NCI-H524 (cell line): ENCODE data around the gene FOXN1.

Source experiments
- DNase-seq, 2 experiments: peaks; one replicate each; lab custom pipeline; 2025; lab: John Stamatoyannopoulos, UW

The FOXN1 gene

DNA sequence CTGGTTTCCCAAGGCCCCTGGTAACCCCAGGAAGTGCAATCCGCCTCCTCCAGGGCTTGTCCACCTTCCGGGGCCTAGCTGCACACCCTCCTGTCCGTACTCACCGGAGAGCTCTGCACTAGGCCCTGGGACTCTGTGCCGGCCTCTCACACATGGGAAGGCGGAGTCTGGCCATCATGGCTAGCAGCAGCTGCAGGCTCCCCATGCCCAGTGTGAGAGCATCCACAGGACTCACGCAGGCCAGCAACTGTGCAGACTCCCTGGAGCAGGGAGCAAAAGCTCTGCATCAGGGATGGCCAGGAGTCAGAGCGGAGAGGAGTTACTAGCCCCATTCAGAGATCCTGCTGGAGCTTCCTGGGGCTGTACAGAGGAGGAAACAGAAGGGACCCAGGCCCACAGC is 20.2 kb downstream of the FOXN1 start:
- DNase-seq: peak; percentile 47 to 60

GRCh38 chr17:28527181-28527681 is 21.1 kb downstream of the FOXN1 start:
- DNase-seq: no peak

DNA sequence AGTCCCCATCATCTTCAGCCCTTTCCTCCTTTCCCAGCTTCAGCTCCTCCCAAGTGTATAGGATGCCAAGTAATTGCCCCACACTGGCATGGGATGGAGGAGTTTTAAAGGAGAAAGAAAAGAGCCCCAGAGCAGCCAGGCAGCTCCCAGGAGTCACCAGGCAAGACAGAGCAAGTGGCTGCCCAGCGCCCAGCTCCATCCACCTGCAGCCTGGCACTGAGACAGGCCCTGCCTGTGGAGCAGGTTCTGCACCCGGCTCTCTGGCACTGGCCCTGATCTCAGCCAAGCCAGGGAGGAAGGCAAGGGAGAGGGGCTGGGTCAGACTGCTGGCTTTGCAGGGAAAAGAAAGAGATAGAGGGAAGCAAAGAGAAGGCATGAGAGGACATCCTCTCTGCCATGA is 21.7 kb downstream of the FOXN1 start:
- DNase-seq: no peak

DNA sequence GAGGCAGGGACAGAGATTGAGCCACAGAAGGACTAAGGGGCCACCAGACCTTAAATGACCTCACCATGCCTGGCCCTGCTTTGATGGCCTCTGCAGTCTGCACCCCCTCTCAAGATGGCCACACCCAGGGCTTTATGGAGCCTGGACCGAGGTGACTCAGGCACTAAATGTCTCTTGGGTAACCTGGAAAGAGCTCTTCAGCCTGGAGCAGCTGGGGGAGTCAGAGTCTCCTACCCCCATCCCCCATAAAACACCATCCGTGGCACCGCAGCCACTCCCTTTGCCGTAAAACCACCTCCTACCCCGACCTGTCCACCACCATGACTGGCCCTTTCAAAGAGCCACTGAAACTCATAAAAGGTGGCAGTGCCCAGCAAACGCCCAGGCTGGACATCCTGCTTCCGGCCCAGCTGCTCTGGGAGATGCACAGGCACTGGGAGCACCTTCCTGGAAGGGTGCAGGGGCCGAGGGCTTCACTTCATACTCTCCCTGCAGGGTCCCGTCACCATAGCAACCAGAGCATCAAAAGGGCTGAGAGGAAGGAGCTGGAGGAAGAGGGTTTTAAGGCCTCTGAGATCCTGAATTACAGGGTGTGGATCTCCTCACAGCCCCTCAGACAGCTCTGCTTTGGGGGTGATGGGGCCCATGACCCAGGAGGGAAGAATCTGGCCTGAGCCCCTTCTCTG is 22.3 kb downstream of the FOXN1 start:
- peak; percentile 39 to 46 for DNase-seq

- DNase-seq: no peak
Measured at GRCh38 chr17:28529013-28529400, 22.9 kb downstream of the FOXN1 start.

DNA sequence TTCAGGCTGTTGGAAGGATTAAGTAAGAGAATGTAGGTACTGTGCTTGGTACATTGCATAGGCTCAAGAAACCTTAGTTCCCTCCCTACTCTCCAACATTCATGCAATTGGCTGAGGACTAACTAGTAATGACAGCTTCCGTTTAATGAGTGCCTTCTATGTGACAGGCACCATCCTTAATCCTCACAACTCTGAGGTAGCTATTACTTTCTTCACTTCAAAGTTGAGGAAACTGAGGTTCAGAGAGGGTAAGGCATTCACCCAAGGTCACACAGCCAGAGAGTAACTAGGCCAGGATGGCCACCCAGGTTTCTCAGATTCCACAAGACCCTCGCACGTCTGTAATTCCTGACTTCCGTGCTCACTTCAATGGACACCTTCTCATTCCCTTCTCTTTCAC is 24.1 kb downstream of the FOXN1 start:
- no peak for DNase-seq

GRCh38 chr17:28530926-28531325 is 24.8 kb downstream of the FOXN1 start:
- no peak for DNase-seq

GRCh38 chr17:28532050-28532960 is 26.2 kb downstream of the FOXN1 start:
- DNase-seq: peak; percentile 86 to 90

DNA sequence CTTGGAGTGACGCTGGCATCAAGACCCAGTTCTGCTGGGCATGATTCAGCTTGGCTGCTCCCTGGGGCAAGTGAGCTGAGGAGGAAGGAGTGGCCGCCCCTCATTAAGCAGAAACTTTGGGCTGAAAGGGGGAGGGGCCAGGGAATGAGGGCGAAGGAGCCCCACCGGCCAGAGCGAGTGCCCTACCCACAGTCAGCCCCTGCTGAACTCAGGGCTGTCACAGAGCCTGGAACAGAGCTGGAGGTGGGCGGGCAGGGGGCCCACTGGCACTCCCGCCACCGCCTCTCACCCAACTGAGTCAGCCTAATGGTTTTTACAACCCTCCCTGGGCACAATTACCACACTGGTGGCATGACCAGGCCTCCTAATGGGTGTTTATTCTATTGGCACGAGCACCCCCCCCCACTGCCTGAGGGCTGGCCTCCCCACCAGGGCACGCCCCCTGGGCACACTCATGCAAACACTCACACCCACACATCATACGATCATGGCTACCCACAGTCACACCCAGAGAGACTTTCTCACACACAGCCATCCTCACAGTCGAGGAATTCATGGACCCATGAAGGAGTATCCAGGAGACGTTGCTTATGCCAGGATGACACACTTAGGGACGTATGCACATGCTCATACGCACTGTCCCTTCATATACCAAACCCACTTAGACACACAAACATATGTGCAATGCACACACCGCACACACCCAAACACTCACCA is 27.1 kb downstream of the FOXN1 start:
- no peak for DNase-seq

GRCh38 chr17:28534740-28535375 is 28.7 kb downstream of the FOXN1 start:
- no peak for DNase-seq

DNA sequence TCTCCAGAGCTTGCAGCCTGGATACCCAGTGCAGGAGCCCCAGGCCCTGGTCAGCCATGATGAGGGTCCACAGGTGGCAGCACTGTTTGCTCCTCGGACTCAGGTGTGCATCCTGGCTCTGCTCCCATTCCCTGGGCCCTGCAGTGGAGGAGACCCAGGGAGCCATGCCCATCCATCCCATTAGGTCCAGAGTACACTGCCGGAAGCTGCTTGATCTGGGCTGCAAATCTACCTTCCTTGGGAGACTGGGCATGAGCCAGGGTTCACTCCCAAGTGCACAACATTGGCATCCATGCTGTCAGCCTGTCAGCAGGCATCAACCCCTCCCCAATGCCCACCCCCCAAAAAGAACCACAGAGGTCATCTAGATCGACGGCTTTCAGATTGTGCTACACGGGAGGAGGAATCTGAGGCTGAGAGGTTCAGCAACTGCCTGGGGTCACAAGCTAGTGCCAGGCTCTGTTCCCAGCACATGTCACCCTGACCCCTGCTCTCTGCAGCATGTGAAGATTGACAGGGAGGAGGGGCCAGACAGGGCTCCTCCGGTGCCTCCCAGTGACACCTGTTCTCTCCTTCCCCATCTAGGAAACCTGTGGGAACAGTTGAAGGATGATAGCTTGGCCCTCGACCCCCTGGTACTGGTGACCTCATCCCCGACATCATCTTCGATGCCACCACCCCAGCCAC is 30.5 kb downstream of the FOXN1 start:
- peak in 1 of 2 experiments; percentile 26 for DNase-seq

GRCh38 chr17:28537219-28537610 is 31.1 kb downstream of the FOXN1 start:
- no peak for DNase-seq

- DNase-seq: no peak
Measured at GRCh38 chr17:28538296-28538895, 32.2 kb downstream of the FOXN1 start.

DNA sequence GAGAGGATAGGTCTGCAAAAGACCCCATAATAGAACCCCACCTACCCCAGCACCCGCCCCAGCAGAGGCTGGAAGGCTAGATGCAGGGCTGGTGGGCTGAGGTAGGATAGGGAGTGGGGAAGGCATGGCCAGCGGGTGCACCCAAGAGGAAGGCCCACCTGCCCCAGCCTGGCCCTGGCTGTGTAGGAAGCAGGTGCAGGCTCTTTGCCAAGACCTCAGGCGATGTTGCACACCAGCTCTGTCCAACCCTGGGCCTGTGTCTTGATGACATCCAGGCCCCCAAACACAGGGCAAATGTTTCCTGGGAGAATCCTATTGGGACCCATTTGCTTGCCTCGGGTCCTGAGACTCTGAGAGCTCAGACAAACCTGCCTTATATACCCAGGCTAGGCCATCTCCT is 34.1 kb downstream of the FOXN1 start:
- DNase-seq: no peak

DNA sequence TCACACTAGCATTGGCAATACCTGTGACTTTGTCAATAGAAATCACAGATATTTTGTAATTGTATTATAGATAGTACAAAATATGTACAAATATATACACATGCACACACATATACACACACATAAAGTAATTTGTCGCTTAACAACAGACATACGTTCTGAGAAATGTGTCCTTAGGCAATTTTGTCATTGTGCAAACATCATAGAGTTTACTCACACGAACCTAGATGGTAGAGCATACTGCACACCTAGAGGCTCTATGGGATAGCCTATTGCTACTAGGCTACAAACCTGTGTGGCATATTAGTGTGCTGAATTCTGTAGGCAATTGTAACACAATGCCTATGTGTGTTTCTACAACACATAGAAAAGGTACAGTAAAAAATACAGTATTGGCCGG is 35.3 kb downstream of the FOXN1 start:
- DNase-seq: no peak

DNA sequence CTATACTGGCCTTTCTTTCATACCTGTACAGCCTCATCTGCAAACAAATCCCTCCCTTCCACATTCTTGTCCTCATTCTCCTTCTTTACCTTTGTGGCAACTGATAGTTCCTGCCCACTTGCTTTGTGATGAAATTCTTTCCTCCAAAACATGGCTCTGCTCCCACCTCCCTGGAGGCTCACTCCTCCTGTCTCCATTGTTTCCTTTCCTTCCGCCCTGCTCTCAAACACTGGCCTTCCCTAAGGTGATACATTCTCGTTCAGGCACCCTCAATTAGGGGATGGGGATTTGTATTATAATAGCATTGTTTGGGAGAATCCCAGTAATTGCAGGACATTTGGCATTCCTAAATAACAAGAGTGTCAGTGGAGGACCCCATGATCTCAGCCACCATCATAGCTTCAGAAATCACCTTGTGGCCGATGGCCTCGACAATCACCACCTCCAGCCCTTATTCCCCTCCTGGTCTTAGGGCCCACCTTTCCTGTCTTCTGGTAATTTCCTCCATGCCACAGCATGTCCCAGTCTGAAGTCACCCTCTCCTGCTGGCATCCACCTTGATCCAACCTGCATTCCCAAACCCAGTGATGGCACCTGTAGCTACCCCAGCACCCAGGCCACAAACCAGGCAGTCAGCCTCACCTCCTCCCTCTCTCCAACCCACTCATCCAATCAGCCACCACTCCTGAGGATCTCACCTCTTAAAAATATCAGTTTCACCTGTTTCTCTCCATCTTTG is 38.4 kb downstream of the FOXN1 start:
- no peak for DNase-seq

DNA sequence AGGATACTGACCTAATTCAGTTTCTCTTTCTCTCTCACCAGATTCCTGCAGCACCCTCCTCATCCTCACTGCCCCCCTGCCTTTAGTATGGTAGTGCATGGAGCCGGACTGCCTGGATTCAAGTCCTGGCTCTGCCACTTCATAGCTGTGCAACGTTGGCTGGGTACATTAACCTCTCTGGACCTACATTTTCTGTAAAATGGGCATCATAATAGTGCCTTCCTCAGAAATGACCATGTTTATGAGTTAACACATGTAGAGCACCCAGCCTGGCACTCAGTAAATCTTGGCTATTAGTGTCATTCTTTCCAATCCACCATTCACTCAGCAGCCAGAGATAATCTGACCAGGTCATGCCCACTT is 39.0 kb downstream of the FOXN1 start:
- DNase-seq: no peak

DNA sequence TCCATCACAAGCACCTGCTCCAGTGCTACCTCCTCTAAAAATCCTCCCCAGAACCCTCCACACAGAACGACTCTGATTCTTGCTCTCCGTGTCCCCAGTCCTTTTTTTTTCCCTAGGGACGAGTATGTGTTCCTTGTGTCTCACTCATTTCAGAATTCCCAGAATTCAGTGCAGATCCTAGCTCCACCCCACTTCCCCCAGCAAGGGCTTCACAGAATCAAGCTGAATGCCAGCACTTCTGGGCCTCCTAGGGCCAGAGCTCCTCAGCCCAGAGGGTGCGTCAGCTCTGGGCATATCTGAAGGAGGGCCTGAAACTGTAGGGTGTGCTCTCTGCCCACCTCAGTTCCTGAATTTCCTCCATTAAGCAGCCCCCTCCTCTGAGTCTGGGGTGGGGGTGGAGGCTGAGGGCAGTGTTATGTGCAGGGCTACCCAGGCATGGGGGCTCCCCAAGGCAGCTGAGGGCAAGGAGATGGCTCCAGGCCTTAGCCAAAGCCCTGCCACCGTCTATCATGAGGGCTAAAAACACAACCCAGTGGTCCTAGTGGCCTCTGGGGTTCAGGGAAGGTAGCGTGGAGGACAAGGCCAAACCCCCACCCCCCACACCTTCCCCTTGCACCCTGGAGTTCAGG is 39.8 kb downstream of the FOXN1 start:
- peak in 1 of 2 experiments; percentile 28 for DNase-seq

GRCh38 chr17:28547096-28547622 is 41.0 kb downstream of the FOXN1 start:
- no peak for DNase-seq
